Brain microvascular endothelial cell (primary cell): ENCODE measurements around the gene KIAA0232.
"Not testable (repeated sequence)": the region's sequence is repeated elsewhere in the genome, so short reads cannot be mapped to it uniquely, and the experiment has no call there.

ENCODE experiments used
- DNase-seq: peaks from one replicate; pipeline ENCODE4 v3.0.0-alpha.2; 2020
- H3K27ac ChIP-seq: fragments of 250-450 bp; sonication (Bioruptor Pico); 2 replicates; pipeline ENCODE4 v1.5.1; 2020; ENCODE audit warnings: mild to moderate bottlenecking, moderate library complexity
- H3K27me3 ChIP-seq: fragments of 250-450 bp; sonication (Bioruptor Pico); replicated peaks from 2 replicates; pipeline ENCODE4 v1.5.1; 2020; ENCODE audit warnings: mild to moderate bottlenecking
- H3K36me3 ChIP-seq: fragments of 250-450 bp; sonication (Bioruptor Pico); replicated peaks from 2 replicates; pipeline ENCODE4 v1.5.1; 2020; ENCODE audit warnings: mild to moderate bottlenecking
- H3K4me3 ChIP-seq: 2 replicates; pipeline ENCODE4 v1.5.1; 2011; ENCODE audit warnings: low read depth, mild to moderate bottlenecking, control low read depth, low read length, moderate library complexity
- CTCF ChIP-seq: IDR thresholded peaks from 2 replicates; pipeline ENCODE4 v1.5.1; 2011; ENCODE audit warnings: low read depth, mild to moderate bottlenecking, moderate library complexity, low read length, control low read depth, inconsistent platforms; ENCODE audit errors: missing control alignments
- in situ Hi-C: cut with HindIII; loops from 2 replicates; pipeline ENCODE4 v1.10.0; 2017; ENCODE audit warnings: low sequenced_read_pairs, low pct_ligation_motif_present

The KIAA0232 gene

GRCh38 chr4:6794189-6794588, 11.7 kb downstream of the KIAA0232 start:
- DNase-seq: no peak

GRCh38 chr4:6795821-6796220, 13.3 kb downstream of the KIAA0232 start:
- Histone ChIP-seq H3K36me3 (no peaks in the 10 kb centered on the region), H3K27me3 (no peaks in the 10 kb centered on the region), H3K27ac (no peak overlapping the region), H3K4me3 (no peak overlapping the region)
- in situ Hi-C loops: no loop called here
- no peak for DNase-seq
- TF ChIP-seq CTCF: no peak

More at GRCh38 chr4:6794189-6794588, 11.7 kb downstream of the KIAA0232 start:
- Histone ChIP-seq H3K4me3 (no peak overlapping the region), H3K36me3 (no peaks in the 10 kb centered on the region), H3K27me3 (no peaks in the 10 kb centered on the region), H3K27ac (no peak overlapping the region)
- TF ChIP-seq CTCF: no peak
- in situ Hi-C loops: no loop called here

GRCh38 chr4:6797368-6797767, 14.8 kb downstream of the KIAA0232 start:
- DNase-seq, H3K36me3 ChIP-seq, H3K27ac ChIP-seq, H3K27me3 ChIP-seq, H3K4me3 ChIP-seq, in situ Hi-C loops: not testable (repeated sequence)

GRCh38 chr4:6799091-6799490, 16.6 kb downstream of the KIAA0232 start:
- no peak for TF ChIP-seq CTCF
- DNase-seq: no peak
- Histone ChIP-seq H3K27ac (no peak overlapping the region), H3K27me3 (no peaks in the 10 kb centered on the region), H3K36me3 (no peaks in the 10 kb centered on the region), H3K4me3 (no peak overlapping the region)
- in situ Hi-C loops: no loop called here

- in situ Hi-C loops: no loop called here
- Histone ChIP-seq H3K27me3 (no peaks in the 10 kb centered on the region), H3K36me3 (no peaks in the 10 kb centered on the region), H3K27ac (no peak overlapping the region), H3K4me3 (no peak overlapping the region)
- no peak for TF ChIP-seq CTCF
- no peak for DNase-seq
These were observed 19.5 kb downstream of the KIAA0232 start for GRCh38 chr4:6802025-6802424.

GRCh38 chr4:6802626-6803025, 20.1 kb downstream of the KIAA0232 start:
- H3K27me3 ChIP-seq: no peaks in the 10 kb centered on the region
- no peak for DNase-seq
- H3K4me3 ChIP-seq: no peak overlapping the region
- H3K27ac ChIP-seq: no peak overlapping the region
- no peaks in the 10 kb centered on the region for H3K36me3 ChIP-seq
- no peak for TF ChIP-seq CTCF
- in situ Hi-C loops: no loop called here
